NCI-H526 (cell line): ENCODE measurements around the gene TRAF3.

ENCODE experiments used
- DNase-seq, 2 experiments: peaks; one replicate each; lab custom pipeline; 2025; lab: John Stamatoyannopoulos, UW

TRAF3 gene

DNA sequence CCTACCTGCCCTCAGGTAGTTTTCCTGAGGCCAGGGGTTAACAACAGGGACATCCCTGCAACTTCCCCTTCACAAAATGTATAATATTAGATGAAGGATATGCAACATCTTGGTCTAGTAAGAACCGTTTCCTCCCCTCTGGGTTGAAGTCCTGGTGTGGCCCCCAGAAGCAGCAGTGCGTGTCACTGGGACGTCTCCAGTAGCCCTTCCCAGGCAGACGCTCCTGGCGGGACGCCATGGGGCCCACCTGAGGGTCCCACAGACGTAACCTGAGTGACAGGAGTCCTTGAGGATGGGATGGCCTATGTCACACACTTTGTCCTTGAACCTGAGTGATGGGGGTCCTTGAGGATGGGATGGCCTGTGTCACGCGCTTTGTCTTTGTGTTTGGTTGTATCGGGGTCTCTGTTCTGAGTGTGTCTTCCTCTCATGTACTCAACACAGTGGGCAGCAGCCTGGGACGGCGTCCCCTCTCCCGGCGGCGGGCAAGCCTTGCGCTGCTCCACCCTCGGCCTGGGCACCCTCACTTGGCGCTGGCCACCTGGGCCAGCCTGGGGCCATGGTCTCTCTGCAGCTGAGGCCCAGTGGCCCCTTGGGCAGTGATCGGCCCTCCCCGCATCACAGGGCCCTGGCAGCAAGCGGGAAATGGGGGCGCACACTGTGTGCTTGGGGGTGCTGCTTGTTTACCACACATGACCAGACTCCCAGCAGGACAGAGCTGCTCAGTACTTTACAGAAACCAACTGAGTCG lies 130.9 kb downstream of the TRAF3 start:
- DNase-seq = no peak

DNA sequence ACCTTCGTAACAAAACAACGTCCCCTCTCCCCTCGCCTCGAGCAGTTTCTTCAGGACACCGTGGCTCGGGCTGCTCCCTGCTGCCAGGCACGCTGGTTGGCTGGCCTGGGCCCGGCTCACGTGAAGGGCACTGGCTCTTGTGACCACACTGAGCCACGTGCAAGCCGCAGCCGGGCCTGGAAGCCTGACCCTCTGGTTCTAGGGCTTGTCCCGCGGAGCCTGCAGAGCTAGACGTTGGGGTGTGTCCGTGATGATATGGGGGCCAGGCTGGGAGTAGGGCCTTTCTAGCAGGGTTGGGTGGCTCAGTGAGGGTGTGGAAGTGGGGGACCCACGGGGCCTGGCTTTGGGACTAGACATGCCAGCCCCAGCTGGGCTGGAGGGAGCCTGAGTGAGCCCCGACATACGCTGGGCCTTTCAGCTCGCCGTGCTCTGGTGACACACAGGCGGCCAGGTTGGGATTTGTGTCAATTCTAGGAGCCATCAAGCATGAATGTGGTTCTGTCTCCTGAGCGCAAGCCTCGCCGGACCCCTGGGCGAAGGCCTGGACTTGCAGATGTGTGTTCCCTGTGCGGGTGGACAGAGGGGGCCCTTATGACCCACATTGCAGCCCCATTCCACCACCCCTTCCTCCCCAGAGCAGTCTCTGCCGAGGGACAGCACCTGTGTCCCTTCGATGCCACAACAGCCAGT lies 131.7 kb downstream of the TRAF3 start:
- no peak for DNase-seq

DNA sequence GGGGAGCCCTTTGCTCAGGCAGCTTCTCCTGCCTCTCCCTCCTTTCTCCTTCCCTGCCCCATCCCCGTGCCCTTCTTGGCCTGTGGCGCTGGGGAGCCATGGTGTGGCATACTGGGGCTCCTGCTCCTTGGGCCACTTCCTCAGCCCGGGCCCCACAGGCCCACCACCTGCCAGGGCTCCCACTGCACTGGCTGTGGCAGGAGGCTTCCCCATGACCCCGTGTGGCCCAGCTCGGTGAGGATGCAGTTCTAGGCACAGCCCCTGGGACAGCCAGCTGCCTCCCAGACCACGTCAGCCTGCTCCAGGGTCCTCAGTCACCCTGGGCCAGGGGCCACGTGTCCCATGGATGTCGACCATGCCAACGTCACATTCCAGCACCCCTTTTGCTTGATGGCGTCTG lies 132.2 kb downstream of the TRAF3 start:
- no peak for DNase-seq

DNA sequence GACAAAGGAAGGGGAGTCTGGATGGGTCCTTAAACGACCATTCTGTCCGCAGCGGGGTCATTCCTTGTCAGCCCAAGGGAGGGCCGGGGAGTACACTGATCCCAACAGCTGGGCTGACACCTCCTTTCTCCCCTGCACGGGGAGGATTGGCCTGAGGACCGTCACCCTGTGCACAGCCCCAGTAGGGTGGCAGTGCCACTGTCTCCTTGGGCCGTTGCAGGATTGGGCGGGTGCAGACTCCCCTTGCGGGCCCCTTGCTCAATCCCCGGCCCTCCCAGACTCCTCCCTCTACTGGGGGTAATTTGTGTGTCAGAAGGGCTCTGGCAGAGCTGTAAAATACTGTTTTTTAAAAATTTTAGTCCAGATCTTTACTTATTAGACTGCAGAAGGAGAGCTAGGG lies 132.7 kb downstream of the TRAF3 start:
- no peak for DNase-seq

DNA sequence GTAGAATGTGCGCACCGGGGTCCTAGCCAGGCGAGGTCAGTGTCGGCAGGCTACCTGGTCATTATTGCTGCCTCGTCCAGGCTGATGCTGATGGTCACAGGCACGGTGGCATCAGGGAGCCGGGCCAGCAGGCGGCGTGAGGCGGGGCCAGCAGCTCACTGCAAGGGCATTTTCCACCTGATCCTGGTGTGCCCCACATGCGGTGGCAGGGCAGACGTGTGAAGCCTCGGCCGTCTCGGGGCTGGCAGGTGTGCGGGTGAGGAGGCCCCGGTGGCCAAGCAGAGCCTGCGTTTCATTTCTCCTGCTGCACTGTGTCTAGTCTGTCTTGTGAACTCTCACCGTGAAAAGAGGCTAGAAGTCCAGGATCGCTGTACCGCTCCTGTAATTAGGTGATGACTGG lies 133.2 kb downstream of the TRAF3 start:
- DNase-seq = no peak

DNA sequence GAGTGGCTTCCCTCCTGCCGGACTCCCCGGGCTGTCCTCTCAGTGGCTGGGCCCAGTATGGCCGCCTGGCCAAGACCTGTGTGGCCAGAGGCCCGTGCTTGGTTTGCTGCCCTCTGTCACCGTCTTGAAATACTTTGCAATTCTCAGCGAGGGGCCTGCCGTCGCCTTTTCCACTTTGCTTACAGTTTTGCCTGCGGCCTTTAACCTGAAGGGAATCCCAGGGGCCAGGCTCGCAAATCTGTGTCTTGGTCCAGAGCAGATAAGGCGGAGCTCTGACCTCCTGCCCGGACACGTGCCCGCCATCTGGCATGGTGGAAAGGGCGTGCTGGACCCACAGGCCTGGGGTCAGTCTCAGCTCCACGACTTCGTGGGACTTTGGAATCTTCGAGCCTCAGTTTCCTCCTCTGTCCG lies 134.3 kb downstream of the TRAF3 start:
- no peak for DNase-seq

DNA sequence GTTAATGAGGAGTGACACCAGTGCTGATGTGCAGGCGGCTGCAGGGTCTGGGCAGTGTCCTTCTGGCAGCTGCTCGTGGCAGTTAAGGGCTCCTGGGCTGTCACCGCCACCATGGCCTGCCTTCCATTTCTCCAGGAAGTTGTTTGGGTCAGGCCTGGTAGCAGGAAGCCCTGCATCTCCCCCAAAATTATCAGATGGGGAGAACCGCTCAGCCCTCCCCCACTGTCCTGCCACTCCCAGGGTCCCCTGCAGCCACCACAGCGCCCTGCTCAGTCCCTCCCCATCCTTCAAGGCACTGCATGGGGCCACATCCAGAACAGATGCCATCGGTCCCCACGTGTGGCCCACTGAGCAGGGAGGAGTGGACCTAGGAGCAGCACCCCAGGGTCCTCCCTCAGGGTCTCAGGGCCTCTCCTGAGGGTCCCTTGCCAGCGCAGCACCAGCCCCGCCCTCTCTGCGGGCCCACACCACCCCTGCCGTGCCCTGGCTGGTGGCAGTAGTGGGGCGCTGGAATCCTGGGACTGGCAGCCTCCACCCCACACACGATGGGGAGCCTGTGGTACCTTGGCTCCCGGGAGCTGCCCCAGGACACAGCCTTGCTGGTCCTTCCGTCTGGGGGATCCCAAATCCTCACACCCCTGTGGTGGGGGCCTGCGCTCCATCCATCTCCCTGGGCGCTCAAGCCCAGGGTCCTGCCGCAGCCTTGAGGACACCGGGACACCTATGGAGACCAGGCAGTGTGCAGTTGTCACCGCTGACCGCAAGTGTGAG lies 134.9 kb downstream of the TRAF3 start:
- DNase-seq = no peak

DNA sequence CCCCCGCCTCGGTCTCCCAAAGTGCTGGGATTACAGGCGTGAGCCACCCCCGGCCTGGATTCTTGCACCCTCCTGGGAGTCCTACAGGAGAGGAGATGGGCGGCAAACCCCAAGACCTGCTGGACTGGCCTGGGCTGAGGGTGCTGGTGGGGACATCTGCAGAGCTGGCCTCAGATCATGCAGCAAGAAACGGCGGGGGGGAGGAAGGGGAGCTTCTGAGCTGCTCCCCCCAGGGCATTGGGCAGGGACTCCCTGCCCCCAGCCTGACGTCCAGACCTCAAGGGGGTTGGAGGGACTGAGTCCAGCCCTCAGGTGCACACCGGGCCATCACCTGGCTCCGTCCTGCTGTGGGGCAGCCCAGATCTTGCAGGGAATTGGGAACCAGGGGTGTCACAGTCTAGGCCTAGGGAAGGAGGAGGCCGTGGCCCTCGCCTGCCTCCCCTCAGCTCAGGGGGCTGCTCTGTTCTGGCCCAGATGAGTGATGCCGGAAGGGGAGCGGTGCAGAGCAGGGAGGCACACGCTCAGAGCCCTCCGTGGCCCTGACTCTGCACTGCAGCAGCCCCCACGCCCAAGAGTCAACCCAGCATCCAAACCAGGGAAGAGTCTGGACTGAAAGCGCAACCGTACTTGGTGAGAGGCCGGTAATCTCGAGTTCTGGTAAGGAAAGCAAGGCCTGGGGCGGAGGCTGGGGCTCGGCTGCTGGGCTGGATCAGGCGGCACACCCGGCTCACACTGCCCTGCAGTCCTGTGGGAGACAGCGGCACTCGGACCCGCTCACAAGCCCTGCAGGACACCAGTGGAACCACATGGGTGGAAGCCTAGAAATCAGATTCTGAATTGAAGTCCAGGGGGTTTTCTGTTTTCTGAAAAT lies 136.3 kb downstream of the TRAF3 start:
- no peak for DNase-seq

DNA sequence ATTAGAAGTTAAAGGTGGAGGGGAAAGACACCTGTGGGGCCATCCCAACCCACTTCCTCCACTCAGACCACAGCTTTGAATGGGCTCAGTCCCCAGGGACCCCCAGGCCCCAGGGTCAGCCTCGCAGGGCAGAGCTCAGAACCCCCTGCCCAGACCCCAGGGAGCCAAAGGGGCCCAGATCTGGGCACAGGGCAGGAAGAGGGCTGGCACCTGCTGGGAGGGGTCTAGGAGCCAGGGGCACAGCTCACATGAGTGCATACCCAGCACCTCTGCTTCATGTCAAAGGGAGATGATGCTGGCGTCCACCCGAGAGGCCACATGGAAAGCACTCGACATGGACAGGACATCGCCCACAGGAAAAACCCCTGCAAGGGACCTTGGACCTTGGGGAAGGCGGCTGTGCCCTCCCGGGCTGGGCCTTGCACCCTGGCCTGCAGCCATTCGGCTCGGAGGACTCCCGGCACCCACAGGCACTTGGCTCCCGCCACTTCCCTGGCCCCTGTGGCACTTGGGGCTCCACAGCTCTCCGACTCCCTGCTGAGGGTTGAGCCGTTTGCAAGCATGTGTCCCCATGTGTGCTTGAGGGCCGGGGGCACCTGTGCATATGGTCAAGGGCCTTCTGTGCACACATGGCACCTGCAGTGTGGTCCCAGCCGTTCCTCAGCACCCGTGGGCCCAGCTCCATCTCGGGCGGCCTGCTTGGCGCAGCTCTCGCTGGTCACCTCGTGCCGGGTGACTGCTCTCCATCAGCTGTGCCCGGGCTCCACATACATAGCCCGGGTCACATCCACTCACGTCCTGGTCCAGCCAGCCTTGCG lies 137.4 kb downstream of the TRAF3 start:
- DNase-seq = no peak

DNA sequence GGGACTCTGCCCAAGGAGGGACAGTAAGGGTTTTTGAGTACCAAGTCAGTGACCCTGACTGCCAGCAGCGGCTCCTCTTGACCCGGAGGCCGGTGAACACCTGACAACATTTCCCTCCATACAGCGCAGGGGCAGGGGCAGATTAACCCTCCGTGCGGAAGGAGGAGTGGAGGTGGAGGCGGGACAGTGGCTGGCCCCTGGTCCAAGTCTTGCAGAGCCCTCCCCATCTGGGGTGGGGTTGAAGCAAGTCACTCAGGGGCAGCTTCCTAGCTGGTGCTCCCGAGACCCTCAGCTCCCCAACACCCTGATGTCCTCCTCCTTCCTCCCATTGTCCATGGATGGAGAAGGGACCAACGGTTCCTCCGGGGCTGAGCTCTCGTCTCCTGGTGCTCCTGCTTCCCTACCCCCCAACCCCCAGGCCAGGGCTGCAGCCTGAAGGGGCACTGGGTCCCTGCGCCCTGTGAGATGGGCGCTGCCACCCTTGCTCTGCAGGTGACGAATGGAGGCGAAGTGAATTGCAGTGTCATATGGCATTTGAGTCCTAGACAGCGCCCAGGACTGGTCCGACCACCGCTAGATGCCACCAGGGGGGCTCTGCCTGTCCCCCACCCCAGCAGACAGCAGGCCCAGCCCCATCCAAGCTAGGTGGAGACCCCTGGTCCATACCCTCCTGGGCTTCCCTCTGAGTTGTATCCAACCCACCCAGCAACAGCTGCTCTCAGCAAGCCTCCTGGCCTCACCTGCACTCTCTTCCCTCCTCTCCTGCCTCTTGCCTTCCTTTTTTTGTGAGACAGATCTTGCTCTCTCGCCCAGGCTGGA lies 138.3 kb downstream of the TRAF3 start:
- no peak for DNase-seq

DNA sequence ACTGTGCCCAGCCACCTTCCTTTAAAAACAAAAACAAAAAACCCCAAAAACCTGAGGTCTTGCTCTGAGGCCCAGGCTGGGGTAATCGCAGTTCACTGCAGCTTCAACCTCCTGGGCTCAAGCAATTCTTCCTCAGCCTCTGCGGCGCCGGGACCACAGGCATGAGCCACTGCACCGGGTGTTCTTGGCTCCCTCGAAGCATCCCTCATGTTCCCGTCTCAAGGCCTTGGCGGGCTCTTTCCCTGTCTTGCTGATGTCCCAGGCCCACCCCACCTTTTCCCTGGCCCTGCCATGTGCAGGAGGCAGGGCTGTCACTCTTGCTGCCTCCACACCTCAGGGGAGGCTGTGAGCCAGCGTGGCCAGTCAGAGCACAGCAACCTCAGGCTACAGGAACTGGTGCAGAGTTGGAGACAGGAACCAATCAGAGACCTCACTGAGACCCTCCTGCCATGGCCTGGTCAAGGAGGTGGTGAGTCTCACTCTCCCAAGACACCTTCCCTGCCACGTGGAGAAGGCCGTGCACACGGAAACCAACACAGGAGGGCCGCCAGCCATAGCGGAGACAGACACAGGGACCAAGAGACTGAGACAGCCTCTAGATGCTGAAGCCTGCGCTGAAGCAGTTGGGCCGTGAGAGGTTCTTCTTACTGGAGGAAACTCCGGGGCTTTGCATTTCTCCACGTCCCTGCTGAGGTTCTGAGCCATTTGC lies 139.3 kb downstream of the TRAF3 start:
- DNase-seq = no peak

DNA sequence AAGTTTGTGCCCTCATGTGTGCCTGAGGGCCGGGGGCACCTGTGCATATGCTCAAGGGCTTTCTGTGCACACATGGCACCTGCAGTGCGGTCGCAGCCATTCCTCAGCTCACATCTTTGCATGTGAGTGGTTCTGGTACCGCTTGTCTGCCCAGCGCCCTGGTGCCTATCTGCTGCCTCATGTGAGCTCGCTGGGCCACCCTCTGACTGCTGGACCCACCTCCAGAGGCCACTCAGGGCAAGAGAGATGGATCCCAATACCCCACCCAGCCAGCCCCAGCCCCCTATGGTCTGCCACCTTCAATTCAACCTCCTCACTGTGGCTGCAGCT lies 139.8 kb downstream of the TRAF3 start:
- DNase-seq = no peak

DNA sequence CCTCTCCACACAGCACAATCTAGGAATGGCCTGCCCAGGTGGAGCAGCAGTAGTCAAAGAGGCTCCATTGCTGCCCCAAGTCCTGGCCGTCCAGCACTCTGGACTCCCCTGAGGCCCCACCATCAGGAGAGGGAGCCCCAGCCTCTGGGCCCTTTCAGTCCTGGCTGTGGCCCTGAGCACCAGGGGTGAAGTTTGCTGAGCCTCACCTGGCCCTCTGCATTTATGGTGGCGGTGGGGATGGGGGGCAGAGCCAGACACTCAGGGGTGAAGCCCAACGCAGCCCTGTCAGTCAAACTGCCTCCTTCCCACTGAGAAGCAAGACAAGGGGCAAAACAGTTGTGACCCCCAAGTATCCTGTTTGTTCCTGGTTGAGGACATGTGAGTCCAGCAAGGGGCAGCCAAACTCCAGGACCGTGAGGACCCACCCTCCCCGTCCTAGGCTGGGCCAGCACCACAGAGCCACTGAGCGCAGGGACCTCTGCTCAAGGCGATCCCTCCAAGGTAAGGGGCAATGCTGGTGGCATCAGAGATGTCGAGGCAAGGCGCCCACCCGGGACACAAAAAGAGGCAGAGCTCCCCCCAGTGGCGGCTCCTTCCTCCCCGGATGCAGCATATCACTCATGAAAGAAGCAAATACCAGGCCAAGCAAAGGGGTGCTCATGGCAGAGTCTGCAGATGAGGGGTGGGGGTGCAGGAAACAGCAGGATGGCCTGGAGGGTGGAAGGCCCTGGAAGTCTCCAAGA lies 140.4 kb downstream of the TRAF3 start:
- peak; percentile 13 to 82 for DNase-seq

DNA sequence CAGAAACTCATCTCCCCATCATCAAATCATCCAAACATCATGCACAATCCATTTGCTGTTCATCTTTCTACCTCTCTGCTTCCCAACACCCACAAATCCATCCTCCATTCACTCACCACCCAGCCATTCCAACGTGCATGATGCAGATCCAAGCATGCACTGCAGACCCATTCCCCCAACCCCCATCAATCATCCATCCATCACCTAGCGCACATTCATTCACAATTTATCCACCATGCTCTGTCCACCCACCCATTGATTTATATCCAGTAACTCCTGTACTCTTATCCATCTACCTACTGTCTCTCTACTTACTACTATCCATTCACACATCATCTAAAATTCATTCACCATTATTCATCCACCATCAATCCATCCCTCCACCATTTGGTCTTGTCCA lies 141.2 kb downstream of the TRAF3 start:
- no peak for DNase-seq

DNA sequence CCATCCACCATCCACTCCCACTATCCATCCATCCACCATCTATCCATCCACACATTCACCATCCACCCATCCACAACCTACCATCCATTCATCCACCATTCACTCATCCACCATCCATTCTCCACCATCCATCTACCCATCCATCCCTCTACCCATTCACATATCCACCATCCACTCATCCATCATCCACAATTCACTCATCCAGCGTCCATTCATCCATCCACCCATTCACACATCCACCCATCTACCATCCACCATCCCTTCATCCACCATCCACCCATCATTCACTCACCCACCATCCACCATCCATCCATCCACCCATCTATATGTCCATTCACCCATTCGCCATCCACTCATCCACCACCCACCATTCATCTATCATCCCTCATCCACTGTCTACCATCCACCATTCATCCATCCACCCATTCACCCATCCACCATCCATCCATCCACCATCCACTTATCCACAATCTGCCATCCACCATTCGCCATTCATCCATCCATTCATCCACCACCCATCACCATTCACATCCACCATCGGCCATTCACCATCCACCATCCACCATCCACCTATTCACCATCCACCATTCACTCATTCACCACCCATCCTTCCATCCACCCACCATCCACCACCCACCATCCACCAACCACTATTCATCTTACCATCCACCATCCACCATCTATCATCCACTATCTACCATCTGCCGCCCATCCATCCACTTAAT lies 143.2 kb downstream of the TRAF3 start:
- no peak for DNase-seq

DNA sequence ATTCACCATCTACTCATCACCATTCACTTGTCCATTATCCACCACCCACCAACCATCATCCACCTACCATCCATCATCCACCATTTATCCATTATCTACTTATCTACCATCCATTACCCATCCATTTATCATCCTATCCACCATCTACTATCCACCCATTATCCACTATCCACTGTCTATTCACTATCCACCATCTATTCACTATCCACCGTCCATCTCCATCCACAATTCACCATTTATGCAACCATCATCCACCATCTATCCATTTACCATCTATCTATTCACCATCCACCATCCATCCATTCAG lies 143.7 kb downstream of the TRAF3 start:
- DNase-seq = no peak

DNA sequence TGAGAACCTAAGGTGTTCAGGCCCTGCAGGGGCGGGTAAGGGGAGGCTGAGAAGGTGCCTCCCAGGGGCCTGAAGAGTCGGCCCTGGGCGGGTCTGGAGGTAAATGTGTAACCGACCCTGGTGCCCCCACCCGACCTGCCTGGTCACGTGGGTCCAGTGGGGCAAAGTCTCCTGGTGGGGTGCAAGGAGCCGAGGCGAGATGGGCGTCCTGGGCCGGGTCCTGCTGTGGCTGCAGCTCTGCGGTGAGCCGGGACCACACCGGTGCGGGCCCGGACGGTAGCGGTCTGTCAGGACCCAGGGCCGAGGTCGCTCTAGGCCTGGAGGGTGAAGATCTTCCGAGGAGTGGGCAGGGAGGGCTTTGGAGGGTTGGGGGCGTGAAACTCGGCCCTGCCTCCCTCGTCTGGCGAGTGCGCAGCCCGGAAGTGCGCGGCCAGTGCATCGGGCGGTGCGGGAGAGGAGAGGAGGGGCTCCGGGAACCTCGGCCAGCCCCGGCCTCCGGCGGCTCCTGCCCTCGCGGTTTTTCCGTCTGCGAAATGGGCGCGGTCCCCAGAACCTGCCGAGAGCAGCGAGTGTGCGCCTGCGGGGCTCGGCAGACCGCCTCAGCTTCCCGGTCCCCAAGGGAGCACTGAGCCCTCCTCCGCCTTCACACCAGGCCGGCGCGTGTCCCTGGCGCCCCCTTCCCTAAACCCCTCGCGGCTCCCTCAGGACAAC lies 145.4 kb downstream of the TRAF3 start, which contains the start of gene AMN:
TSS of gene AMN (plus strand) at position 174 of the 711 bp plus-strand sequence. CDS start at position 200, 26 bp downstream.
- DNase-seq = peak in 1 of 2 experiments; percentile 29
